ENCODE data around the gene NIPA2. TPM values are rescaled to one million over a fixed set of nuclear protein-coding genes. Genes with fewer than 3 reads are reported as not detected.
A peak's percentile ranks its signal among the peaks of the same experiment; 100 is the strongest.

Gene NIPA2
- total RNA-seq (41.6 and 47.7 TPM in 2 replicates), polyA plus RNA-seq (64.7 and 65.8 TPM in 2 replicates), polyA minus RNA-seq (ENCODE audit: low replicate concordance) (11.7 and 27.2 TPM in 2 replicates)
- 46.5 and 52.9 TPM in 2 replicates for polyA plus RNA-seq (2012)

DNA sequence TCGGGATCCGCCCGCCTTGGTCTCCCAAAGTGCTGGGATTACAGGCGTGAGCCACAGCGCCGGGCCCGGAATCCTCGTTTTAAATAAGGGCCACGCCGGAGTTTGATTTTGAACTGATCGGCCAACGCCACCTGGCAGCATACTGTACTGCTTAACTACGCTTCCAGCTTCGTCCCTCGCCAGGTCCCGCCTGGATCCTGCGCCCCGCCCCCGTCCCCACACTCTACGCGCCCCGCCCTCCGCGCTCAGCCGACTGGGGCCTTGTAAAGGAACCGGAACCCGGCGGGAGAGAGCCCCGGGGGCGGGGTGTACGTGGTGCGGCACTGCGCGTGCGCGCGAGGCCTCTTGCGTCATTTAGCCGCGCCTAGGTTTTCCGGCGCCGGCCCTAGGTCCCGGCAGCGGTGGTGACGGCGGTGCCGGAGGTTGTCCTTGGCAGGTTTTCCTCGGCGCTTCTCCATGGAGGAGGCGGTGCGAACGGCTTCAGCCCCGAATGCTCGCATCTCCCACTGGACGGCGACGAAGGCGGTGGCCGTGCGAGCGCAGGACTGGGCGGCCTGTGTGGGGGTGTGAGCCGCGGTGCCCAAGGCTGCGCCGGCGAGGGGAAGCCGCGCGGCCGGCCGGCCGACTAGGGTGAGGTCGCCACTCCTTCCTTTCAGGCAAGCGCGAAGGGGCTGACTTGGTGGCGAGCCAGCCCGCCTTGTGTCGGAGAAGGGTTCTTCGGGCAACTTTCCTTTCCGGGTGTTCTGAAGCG is at the start of gene NIPA2:
Gene NIPA2 (plus strand): TSS at position 375 of the 751 bp plus-strand sequence. CDS start 13,066 bp downstream, outside the sequence.
- Histone ChIP-seq H3K4me2 (ENCODE audit: extremely low read depth, insufficient read depth, low read length) (peak within 1 kb of the TSS; percentile 87), H3K4me1 (ENCODE audit: control insufficient read depth, extremely low read depth, insufficient read depth, low read length) (no peaks in the 10 kb centered on the region), H3K27ac (ENCODE audit: insufficient read depth, low read length) (peak within 1 kb of the TSS; percentile 97), H3K79me2 (ENCODE audit: control insufficient read depth, insufficient read depth, low read length) (peaks cover 41% of the 10 kb centered on the region), H2AFZ (ENCODE audit: low read length) (peak within 1 kb of the TSS; percentile 69), H3K9me3 (ENCODE audit: control insufficient read depth, insufficient read depth, low read depth, low read length) (no peaks in the 10 kb centered on the region), H4K20me1 (ENCODE audit: control insufficient read depth, extremely low read depth, insufficient read depth, low read length) (no peaks in the 10 kb centered on the region), H3K9ac (ENCODE audit: insufficient read depth, low read length) (peak within 1 kb of the TSS; percentile 93), H3K27me3 (ENCODE audit: control insufficient read depth, insufficient read depth, low read length) (no peaks in the 10 kb centered on the region), H3K4me3 (replicated peaks in 1 of 4; ENCODE audit: control extremely low read depth in 1 of 4, insufficient read depth in 1 of 4, low read depth in 3 of 4, low read length in 4 of 4) (peak within 1 kb of the TSS; percentile 84 to 98 (median 92)), H3K36me3 (ENCODE audit: control insufficient read depth, insufficient read depth, low read length) (no peaks in the 10 kb centered on the region)
- DNase-seq (ENCODE audit: low read depth in 2 of 2), result peak; percentile 96 to 98
- no peak for TF ChIP-seq EZH2 (IDR thresholded peaks at IDR 0.05; ENCODE audit: low read length, missing control alignments)
- TF ChIP-seq, protein P1, sequence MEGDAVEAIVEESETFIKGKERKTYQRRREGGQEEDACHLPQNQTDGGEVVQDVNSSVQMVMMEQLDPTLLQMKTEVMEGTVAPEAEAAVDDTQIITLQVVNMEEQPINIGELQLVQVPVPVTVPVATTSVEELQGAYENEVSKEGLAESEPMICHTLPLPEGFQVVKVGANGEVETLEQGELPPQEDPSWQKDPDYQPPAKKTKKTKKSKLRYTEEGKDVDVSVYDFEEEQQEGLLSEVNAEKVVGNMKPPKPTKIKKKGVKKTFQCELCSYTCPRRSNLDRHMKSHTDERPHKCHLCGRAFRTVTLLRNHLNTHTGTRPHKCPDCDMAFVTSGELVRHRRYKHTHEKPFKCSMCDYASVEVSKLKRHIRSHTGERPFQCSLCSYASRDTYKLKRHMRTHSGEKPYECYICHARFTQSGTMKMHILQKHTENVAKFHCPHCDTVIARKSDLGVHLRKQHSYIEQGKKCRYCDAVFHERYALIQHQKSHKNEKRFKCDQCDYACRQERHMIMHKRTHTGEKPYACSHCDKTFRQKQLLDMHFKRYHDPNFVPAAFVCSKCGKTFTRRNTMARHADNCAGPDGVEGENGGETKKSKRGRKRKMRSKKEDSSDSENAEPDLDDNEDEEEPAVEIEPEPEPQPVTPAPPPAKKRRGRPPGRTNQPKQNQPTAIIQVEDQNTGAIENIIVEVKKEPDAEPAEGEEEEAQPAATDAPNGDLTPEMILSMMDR (conservative IDR thresholded peaks at IDR 0.05 in 1 of 2, IDR thresholded peaks at IDR 0.05 in 1 of 2; ENCODE audit: low read depth in 1 of 2, low read length in 2 of 2), result no peak

DNA sequence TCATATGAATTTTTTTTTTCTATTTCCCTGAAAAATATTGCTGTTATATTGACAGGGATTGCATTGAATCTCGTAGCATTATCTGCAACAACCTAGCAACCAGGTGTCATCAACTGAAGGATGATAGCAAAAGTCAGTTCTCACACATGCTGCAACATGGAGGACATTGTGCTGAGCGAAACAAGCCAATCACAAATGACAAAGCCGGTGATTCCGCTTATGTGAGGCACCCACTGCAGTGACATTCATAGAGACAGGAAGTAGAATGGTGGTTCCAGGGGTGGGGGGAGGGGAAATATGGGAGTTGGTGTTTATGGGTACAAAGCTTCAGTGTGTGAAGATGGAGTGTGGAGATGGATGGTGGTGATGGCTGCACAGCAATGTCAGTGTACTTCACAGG is 44.4 kb upstream of the NIPA2 start:
- Histone ChIP-seq H3K4me2 (ENCODE audit: extremely low read depth, insufficient read depth, low read length) (no peak overlapping the region), H3K9me3 (ENCODE audit: control insufficient read depth, insufficient read depth, low read depth, low read length) (no peaks in the 10 kb centered on the region), H2AFZ (ENCODE audit: low read length) (no peak overlapping the region), H3K4me1 (ENCODE audit: control insufficient read depth, extremely low read depth, insufficient read depth, low read length) (no peaks in the 10 kb centered on the region), H3K9ac (ENCODE audit: insufficient read depth, low read length) (no peak overlapping the region), H4K20me1 (ENCODE audit: control insufficient read depth, extremely low read depth, insufficient read depth, low read length) (no peaks in the 10 kb centered on the region), H3K4me3 (replicated peaks in 1 of 4; ENCODE audit: control extremely low read depth in 1 of 4, insufficient read depth in 1 of 4, low read depth in 3 of 4, low read length in 4 of 4) (no peak overlapping the region), H3K36me3 (ENCODE audit: control insufficient read depth, insufficient read depth, low read length) (no peaks in the 10 kb centered on the region), H3K79me2 (ENCODE audit: control insufficient read depth, insufficient read depth, low read length) (no peaks in the 10 kb centered on the region), H3K27ac (ENCODE audit: insufficient read depth, low read length) (no peak overlapping the region), H3K27me3 (ENCODE audit: control insufficient read depth, insufficient read depth, low read length) (no peaks in the 10 kb centered on the region)
- DNase-seq (ENCODE audit: low read depth in 2 of 2), result no peak
- TF ChIP-seq, protein P1 (conservative IDR thresholded peaks at IDR 0.05 in 1 of 2, IDR thresholded peaks at IDR 0.05 in 1 of 2; ENCODE audit: low read depth in 1 of 2, low read length in 2 of 2), result no peak
- TF ChIP-seq EZH2 (IDR thresholded peaks at IDR 0.05; ENCODE audit: low read length, missing control alignments), result no peak

DNA sequence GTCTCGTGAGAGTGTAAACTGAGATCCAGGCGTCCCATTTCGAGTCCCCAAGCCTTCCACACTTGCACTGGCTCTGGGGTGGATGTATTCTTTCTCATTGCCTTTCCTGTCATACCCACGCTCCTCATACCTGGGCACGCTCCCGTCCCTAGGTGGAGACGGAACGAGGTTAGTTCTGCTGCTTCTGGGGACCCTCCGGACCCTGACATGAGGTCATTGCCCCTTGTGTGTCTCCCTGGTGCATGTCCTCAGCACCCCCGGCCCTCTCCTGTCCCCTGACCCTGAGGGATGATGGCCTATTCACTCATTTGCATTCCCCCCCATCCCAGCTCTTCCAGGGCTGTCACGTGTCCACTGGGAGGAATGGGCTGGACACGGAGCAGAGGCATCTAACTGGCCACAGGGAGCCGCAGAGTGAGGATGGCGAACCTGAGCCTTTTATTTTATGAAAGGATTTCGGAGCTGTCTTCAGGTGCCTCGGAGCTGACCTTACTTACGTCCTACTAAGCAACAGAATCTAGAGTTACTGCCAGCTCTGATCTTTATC is 43.8 kb upstream of the NIPA2 start:
- H3K36me3 ChIP-seq (ENCODE audit: control insufficient read depth, insufficient read depth, low read length), result no peaks in the 10 kb centered on the region
- H3K4me2 ChIP-seq (ENCODE audit: extremely low read depth, insufficient read depth, low read length), result no peak overlapping the region
- H3K79me2 ChIP-seq (ENCODE audit: control insufficient read depth, insufficient read depth, low read length), result no peaks in the 10 kb centered on the region
- no peak overlapping the region for H3K4me3 ChIP-seq (replicated peaks in 1 of 4; ENCODE audit: control extremely low read depth in 1 of 4, insufficient read depth in 1 of 4, low read depth in 3 of 4, low read length in 4 of 4)
- no peak for TF ChIP-seq EZH2 (IDR thresholded peaks at IDR 0.05; ENCODE audit: low read length, missing control alignments)
- TF ChIP-seq, protein P1 (conservative IDR thresholded peaks at IDR 0.05 in 1 of 2, IDR thresholded peaks at IDR 0.05 in 1 of 2; ENCODE audit: low read depth in 1 of 2, low read length in 2 of 2), result no peak
- no peaks in the 10 kb centered on the region for H4K20me1 ChIP-seq (ENCODE audit: control insufficient read depth, extremely low read depth, insufficient read depth, low read length)
- H3K27me3 ChIP-seq (ENCODE audit: control insufficient read depth, insufficient read depth, low read length), result no peaks in the 10 kb centered on the region
- H2AFZ ChIP-seq (ENCODE audit: low read length), result no peak overlapping the region
- no peak for DNase-seq (ENCODE audit: low read depth in 2 of 2)
- no peak overlapping the region for H3K27ac ChIP-seq (ENCODE audit: insufficient read depth, low read length)
- H3K4me1 ChIP-seq (ENCODE audit: control insufficient read depth, extremely low read depth, insufficient read depth, low read length), result no peaks in the 10 kb centered on the region
- H3K9ac ChIP-seq (ENCODE audit: insufficient read depth, low read length), result no peak overlapping the region
- no peaks in the 10 kb centered on the region for H3K9me3 ChIP-seq (ENCODE audit: control insufficient read depth, insufficient read depth, low read depth, low read length)
